ENCODE data around the gene DAB1.

DNA sequence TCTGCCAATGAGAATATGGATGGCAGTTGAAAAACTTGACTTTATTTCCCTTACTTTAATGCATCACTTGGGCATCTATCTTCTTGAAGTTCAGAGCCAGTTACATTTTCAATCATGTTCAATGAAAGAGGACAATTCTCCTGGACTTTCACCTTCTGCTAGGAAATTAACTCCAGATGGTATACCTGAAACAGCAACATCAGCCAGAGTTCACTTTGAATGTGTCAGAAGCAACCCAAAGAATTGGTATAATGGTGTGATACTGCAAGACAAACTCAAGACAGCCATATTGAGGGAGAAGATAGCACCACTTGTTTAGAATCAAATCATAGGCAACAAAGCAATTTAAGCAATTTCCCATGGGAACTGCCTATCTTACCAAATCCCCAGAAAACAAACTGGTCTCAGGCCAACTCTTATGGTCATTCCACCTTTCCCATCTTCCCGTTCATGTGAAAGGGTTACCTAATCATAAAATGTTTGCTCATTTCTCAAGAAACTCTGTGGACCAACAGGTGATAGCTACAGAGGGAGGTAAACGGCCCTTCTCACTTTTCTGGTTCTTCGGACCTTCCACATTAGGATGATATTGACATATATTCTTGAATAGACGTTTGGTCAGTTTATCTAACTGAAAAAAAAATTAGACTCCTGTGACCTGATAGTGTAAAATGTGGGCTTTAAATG is 428.3 kb downstream of the DAB1 start:
- no peak for TF ChIP-seq POLR2AphosphoS5 (IDR thresholded peaks at IDR 0.05; ENCODE audit: low read length)
- TF ChIP-seq, protein P1, sequence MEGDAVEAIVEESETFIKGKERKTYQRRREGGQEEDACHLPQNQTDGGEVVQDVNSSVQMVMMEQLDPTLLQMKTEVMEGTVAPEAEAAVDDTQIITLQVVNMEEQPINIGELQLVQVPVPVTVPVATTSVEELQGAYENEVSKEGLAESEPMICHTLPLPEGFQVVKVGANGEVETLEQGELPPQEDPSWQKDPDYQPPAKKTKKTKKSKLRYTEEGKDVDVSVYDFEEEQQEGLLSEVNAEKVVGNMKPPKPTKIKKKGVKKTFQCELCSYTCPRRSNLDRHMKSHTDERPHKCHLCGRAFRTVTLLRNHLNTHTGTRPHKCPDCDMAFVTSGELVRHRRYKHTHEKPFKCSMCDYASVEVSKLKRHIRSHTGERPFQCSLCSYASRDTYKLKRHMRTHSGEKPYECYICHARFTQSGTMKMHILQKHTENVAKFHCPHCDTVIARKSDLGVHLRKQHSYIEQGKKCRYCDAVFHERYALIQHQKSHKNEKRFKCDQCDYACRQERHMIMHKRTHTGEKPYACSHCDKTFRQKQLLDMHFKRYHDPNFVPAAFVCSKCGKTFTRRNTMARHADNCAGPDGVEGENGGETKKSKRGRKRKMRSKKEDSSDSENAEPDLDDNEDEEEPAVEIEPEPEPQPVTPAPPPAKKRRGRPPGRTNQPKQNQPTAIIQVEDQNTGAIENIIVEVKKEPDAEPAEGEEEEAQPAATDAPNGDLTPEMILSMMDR (IDR thresholded peaks at IDR 0.05 in 2 of 3, conservative IDR thresholded peaks at IDR 0.05 in 1 of 3; ENCODE audit: control insufficient read depth in 2 of 3, extremely low read depth in 1 of 3, insufficient read depth in 1 of 3, low read depth in 3 of 3, low read length in 3 of 3) = no peak
- no peak for TF ChIP-seq TAF1 (IDR thresholded peaks at IDR 0.05; ENCODE audit: borderline replicate concordance, low read depth, low read length)
- no peak for TF ChIP-seq JUND (IDR thresholded peaks at IDR 0.05; ENCODE audit: low read depth, low read length)
- no peak for TF ChIP-seq BCL11A (IDR thresholded peaks at IDR 0.05; ENCODE audit: low read depth, low read length)
- no peak for TF ChIP-seq POLR2A (IDR thresholded peaks at IDR 0.05; ENCODE audit: low read depth, low read length)
- TF ChIP-seq PAX8 (IDR thresholded peaks at IDR 0.05) = no peak
- no peak for TF ChIP-seq SRF (IDR thresholded peaks at IDR 0.05; ENCODE audit: low read depth in 2 of 2, low read length in 2 of 2)
- TF ChIP-seq NRF1 (conservative IDR thresholded peaks at IDR 0.05; ENCODE audit: low read depth, low read length) = no peak
- TF ChIP-seq, protein P2, sequence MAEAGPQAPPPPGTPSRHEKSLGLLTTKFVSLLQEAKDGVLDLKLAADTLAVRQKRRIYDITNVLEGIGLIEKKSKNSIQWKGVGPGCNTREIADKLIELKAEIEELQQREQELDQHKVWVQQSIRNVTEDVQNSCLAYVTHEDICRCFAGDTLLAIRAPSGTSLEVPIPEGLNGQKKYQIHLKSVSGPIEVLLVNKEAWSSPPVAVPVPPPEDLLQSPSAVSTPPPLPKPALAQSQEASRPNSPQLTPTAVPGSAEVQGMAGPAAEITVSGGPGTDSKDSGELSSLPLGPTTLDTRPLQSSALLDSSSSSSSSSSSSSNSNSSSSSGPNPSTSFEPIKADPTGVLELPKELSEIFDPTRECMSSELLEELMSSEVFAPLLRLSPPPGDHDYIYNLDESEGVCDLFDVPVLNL (IDR thresholded peaks at IDR 0.05; ENCODE audit: low read depth, low read length) = no peak
- TF ChIP-seq BMI1 (IDR thresholded peaks at IDR 0.05; ENCODE audit: borderline replicate concordance) = no peak
- no peak for TF ChIP-seq EP300 (IDR thresholded peaks at IDR 0.05; ENCODE audit: borderline replicate concordance in 1 of 2, control insufficient read depth in 1 of 2, low read depth in 2 of 2, low read length in 2 of 2)
- no peak for TF ChIP-seq RAD21 (IDR thresholded peaks at IDR 0.05; ENCODE audit: insufficient read depth, low read depth, low read length)
- TF ChIP-seq HDAC2 (IDR thresholded peaks at IDR 0.05) = no peak
